B cell (primary cell): ENCODE results near the gene APCDD1. TPM values are rescaled to one million over a fixed set of nuclear protein-coding genes. Genes with fewer than 3 reads are reported as not detected.
A peak's percentile ranks its signal among the peaks of the same experiment; 100 is the strongest.

Source experiments
- ATAC-seq: fragments of 200-7000 bp; cut with Tn5 transposase; one replicate; pipeline ENCODE4 v1.10.0; 2021; ENCODE audit warnings: low read depth, mild to moderate bottlenecking, moderate number of reproducible peaks, moderate library complexity
- CTCF ChIA-PET: fragments of 350-600 bp; sonication (Branson Sonifier 250); formaldehyde crosslinking; loops from one replicate; lab custom pipeline; 2021; ENCODE audit warnings: antibody characterized with exemption, inconsistent platforms; lab: Charles Lee
- POLR2A ChIA-PET: fragments of 350-600 bp; sonication (Branson Sonifier 250); formaldehyde crosslinking; loops from one replicate; lab custom pipeline; 2021; ENCODE audit warnings: antibody characterized with exemption; lab: Charles Lee
- DNase-seq: peaks from one replicate; pipeline ENCODE4 v3.0.0; 2013
- H2AFZ ChIP-seq: 2 replicates; pipeline ENCODE4 v1.6.1; 2012; ENCODE audit warnings: mild to moderate bottlenecking, low read depth, low read length; ENCODE audit not compliant: insufficient read depth, poor library complexity, severe bottlenecking
- H3K27ac ChIP-seq, 2 donors: 1 replicate in 1 of 2; 2 replicates in 1 of 2; pipeline ENCODE4 v1.5.1; 2012 to 2013; ENCODE audit warnings: low read length in 2 of 2, mild to moderate bottlenecking in 2 of 2, moderate library complexity in 1 of 2
- H3K27me3 ChIP-seq, 4 experiments: fragments of 200-600 bp in 1 of 4; sonication (generic) in 1 of 4; replicated peaks in 1 of 4; 1 replicate in 2 of 4; 2 replicates in 2 of 4; pipeline versions ENCODE4 v1.6.1 to v1.7.0; 2013 to 2016; ENCODE audit warnings: low read length in 3 of 4, mild to moderate bottlenecking in 2 of 4, mixed read lengths in 1 of 4, moderate library complexity in 1 of 4; ENCODE audit not compliant: insufficient read depth in 4 of 4, control insufficient read depth in 3 of 4; ENCODE audit errors: control extremely low read depth in 1 of 4
- H3K36me3 ChIP-seq, 2 experiments: replicated peaks in 1 of 2; 1 replicate in 1 of 2; 2 replicates in 1 of 2; pipeline versions ENCODE4 v1.6.1 to v1.7.1; 2013; ENCODE audit warnings: low read length in 1 of 2; ENCODE audit not compliant: insufficient read depth in 2 of 2, control insufficient read depth in 1 of 2; ENCODE audit errors: control extremely low read depth in 1 of 2, extremely low read depth in 1 of 2
- H3K4me1 ChIP-seq, 2 donors: fragments of 200-600 bp in 1 of 2; sonication (generic) in 1 of 2; 1 replicate in 1 of 2; 2 replicates in 1 of 2; pipeline versions ENCODE4 v1.5.1 to v1.6.1; 2013 to 2017; ENCODE audit warnings: low read length in 2 of 2; ENCODE audit not compliant: control insufficient read depth in 2 of 2, insufficient read depth in 2 of 2
- H3K4me2 ChIP-seq: replicated peaks from 2 replicates; pipeline ENCODE3; 2012; ENCODE audit warnings: mild to moderate bottlenecking, low read depth, low read length; ENCODE audit not compliant: poor library complexity, severe bottlenecking
- H3K4me3 ChIP-seq, 5 experiments: fragments of 200-600 bp in 1 of 5; sonication (generic) in 1 of 5; 1 replicate in 3 of 5; 2 replicates in 2 of 5; pipeline versions ENCODE4 v1.5.1 to v1.7.0; 2011 to 2016; ENCODE audit warnings: low read length in 4 of 5, mild to moderate bottlenecking in 4 of 5, low read depth in 2 of 5, control low read depth in 1 of 5, moderate library complexity in 1 of 5; ENCODE audit not compliant: insufficient read depth in 1 of 5; ENCODE audit errors: control extremely low read depth in 1 of 5, extremely low read depth in 1 of 5
- H3K79me2 ChIP-seq: fragments of 200-600 bp; sonication (generic); one replicate; pipeline ENCODE4 v1.6.0; 2016; ENCODE audit warnings: low read length; ENCODE audit not compliant: control insufficient read depth, insufficient read depth
- H3K9ac ChIP-seq: fragments of 200-600 bp; sonication (generic); 2 replicates; pipeline ENCODE4 v1.6.1; 2017; ENCODE audit warnings: mild to moderate bottlenecking, low read length, moderate library complexity
- H3K9me3 ChIP-seq, 3 donors: one replicate each; pipeline versions ENCODE4 v1.6.1 to v1.7.1; 2013; ENCODE audit warnings: low read length in 2 of 3; ENCODE audit not compliant: control insufficient read depth in 2 of 3, insufficient read depth in 1 of 3; ENCODE audit errors: control extremely low read depth in 1 of 3
- H4K20me1 ChIP-seq: 2 replicates; pipeline ENCODE4 v1.6.0; 2012; ENCODE audit warnings: mild to moderate bottlenecking, low read length; ENCODE audit not compliant: insufficient read depth, control insufficient read depth, poor library complexity, severe bottlenecking
- H3K27ac Mint-ChIP-seq: one replicate; pipeline ENCODE4 v1.8.0; 2021; ENCODE audit warnings: mixed read lengths
- H3K27me3 Mint-ChIP-seq: one replicate; pipeline ENCODE4 v1.8.0; 2021; ENCODE audit warnings: mixed read lengths
- H3K4me1 Mint-ChIP-seq: one replicate; pipeline ENCODE4 v1.8.0; 2021; ENCODE audit warnings: mixed read lengths
- H3K4me3 Mint-ChIP-seq: one replicate; pipeline ENCODE4 v1.8.0; 2021; ENCODE audit warnings: mixed read lengths
- H3K9me3 Mint-ChIP-seq: one replicate; pipeline ENCODE4 v1.8.0; 2022; ENCODE audit warnings: mixed read lengths; ENCODE audit not compliant: insufficient read depth
- EZH2 ChIP-seq: IDR thresholded peaks from 2 replicates; pipeline ENCODE4 v1.6.1; 2012; ENCODE audit warnings: borderline replicate concordance, low read depth, mild to moderate bottlenecking, moderate library complexity, low read length; ENCODE audit not compliant: insufficient read depth, poor library complexity, severe bottlenecking
- WGBS: methylation state at CpG from one replicate; pipeline ENCODE4 v1.1.5; 2013; ENCODE audit warnings: missing lambda C conversion rate; ENCODE audit not compliant: insufficient coverage; 5-methylcytosine and 5-hydroxymethylcytosine counted together
- intact Hi-C: fragments of 100-400 bp; cut with micrococcal nuclease; formaldehyde crosslinking; loops from one replicate; pipeline ENCODE4 v1.10.0; 2022
- polyA plus RNA-seq: library from polyadenylated mRNA; depleted of rRNA; stranded (reverse); fragments of >200 nt; gene quantifications from 2 replicates; pipeline ENCODE4 v1.2.3, GENCODE V29; 2012
- total RNA-seq, 2 donors: library from RNA; stranded (reverse); fragments of 120-200 nt in 1 of 2; gene quantifications; 1 replicate in 1 of 2; 2 replicates in 1 of 2; pipeline versions ENCODE4 v1.2.3 to v1.2.4, GENCODE V29; 2013 to 2022
- TF ChIP-seq, protein P1 (sequence below): fragments of 200-600 bp; IDR thresholded peaks from one replicate; pipeline ENCODE4 v1.8.0; 2022; ENCODE audit warnings: antibody characterized with exemption, mild to moderate bottlenecking

APCDD1 gene
- total and polyA plus RNA-seq, 2 donors (not counting 1 experiment from before 2014, with no cell fraction given): 1.0 to 1.1 TPM

DNA sequence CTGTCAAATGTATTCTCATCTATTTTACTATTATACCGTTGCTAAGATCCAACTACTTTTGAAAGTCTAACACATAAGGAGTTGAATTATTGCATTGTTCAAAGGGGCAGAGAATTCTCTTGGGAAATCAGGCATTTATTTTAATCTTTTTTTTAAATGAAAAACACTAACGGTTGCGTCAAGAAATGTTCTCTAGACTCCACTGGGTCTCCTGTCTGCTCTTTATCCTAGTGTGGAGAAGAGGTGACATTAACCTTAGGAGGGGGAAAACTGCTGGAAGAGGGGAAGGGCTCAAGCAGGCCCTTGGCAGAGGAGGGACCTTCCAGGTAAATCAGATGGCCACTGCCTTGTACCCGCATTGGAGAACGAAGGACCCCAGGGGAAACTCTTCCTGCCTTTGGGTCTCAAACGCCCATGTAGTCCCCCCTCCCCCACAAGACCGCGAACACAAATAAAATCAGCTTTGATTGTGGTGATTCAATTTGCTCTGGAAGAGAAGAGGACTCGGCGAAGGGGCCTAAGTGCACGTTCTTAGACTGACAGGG is 1.1 kb upstream of the APCDD1 start:
- Histone ChIP-seq H4K20me1 (no peaks in the 10 kb centered on the region), H3K36me3 (no peaks in the 10 kb centered on the region), H3K79me2 (peaks cover 3% of the 10 kb centered on the region), H3K4me3 (no peak overlapping the region), H3K27me3 (peaks cover 0 to 27% (median 25%) of the 10 kb centered on the region in 4 experiments), H3K4me1 (peaks cover 22 to 23% of the 10 kb centered on the region in 2 donors), H3K9me3 (peaks cover 0 to 10% (median 0%) of the 10 kb centered on the region in 3 donors), H3K9ac (no peak overlapping the region), H3K4me2 (peak overlapping the region; percentile 83), H2AFZ (no peak overlapping the region), H3K27ac (no peak overlapping the region)
- CTCF ChIA-PET: no interaction called here
- 83% methylated on average over 3 of the region's 11 CpGs for WGBS
- POLR2A ChIA-PET: no interaction called here
- Mint-ChIP-seq H3K27ac (no peak overlapping the region), H3K4me1 (peaks cover 26% of the 10 kb centered on the region), H3K9me3 (no peaks in the 10 kb centered on the region), H3K4me3 (peak overlapping the region; percentile 73), H3K27me3 (peaks cover 27% of the 10 kb centered on the region)
- no peak for ATAC-seq
- TF ChIP-seq, protein P1, sequence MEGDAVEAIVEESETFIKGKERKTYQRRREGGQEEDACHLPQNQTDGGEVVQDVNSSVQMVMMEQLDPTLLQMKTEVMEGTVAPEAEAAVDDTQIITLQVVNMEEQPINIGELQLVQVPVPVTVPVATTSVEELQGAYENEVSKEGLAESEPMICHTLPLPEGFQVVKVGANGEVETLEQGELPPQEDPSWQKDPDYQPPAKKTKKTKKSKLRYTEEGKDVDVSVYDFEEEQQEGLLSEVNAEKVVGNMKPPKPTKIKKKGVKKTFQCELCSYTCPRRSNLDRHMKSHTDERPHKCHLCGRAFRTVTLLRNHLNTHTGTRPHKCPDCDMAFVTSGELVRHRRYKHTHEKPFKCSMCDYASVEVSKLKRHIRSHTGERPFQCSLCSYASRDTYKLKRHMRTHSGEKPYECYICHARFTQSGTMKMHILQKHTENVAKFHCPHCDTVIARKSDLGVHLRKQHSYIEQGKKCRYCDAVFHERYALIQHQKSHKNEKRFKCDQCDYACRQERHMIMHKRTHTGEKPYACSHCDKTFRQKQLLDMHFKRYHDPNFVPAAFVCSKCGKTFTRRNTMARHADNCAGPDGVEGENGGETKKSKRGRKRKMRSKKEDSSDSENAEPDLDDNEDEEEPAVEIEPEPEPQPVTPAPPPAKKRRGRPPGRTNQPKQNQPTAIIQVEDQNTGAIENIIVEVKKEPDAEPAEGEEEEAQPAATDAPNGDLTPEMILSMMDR: no peak
- TF ChIP-seq EZH2: no peak
- intact Hi-C loops: no loop called here
- no peak for DNase-seq

GRCh38 chr18:10454681-10455557 is 484 bp downstream of the APCDD1 start:
- peak; percentile 38 for DNase-seq
- peaks cover 26% of the 10 kb centered on the region for H3K4me1 Mint-ChIP-seq
- Histone ChIP-seq H3K79me2 (peaks cover 3% of the 10 kb centered on the region), H3K27ac (no peak overlapping the region), H3K4me1 (peaks cover 22 to 23% of the 10 kb centered on the region in 2 donors), H3K4me2 (peak overlapping the region; percentile 83), H3K9me3 (peaks cover 0 to 10% (median 0%) of the 10 kb centered on the region in 3 donors), H4K20me1 (no peaks in the 10 kb centered on the region), H3K27me3 (peaks cover 0 to 33% (median 25%) of the 10 kb centered on the region in 4 experiments), H3K9ac (peak overlapping the region; percentile 63), H3K4me3 (peak overlapping the region; percentile 33 to 73 (median 53)), H2AFZ (peak overlapping the region; percentile 73), H3K36me3 (no peaks in the 10 kb centered on the region)
- peak overlapping the region; percentile 81 for H3K4me3 Mint-ChIP-seq
- TF ChIP-seq EZH2: no peak
- intact Hi-C loops: no loop called here
- POLR2A ChIA-PET: no interaction called here
- H3K27me3 Mint-ChIP-seq: peaks cover 37% of the 10 kb centered on the region
- no peak for ATAC-seq
- CTCF ChIA-PET: no interaction called here
- no peaks in the 10 kb centered on the region for H3K9me3 Mint-ChIP-seq
- peak overlapping the region; percentile 22 for H3K27ac Mint-ChIP-seq
- 1% methylated on average over 91 of the region's 94 CpGs for WGBS
